GM19351 (cell line): ENCODE data around the gene CPSF4L.

Experiments used
- ATAC-seq: cut with Tn5 transposase; IDR thresholded peaks from one replicate; pipeline ENCODE4 v1.9.1; 2021; ENCODE audit warnings: mild to moderate bottlenecking, moderate library complexity; ENCODE audit not compliant: unreplicated experiment

Gene CPSF4L

GRCh38 chr17:73290399-73291259, 28.9 kb upstream of the CPSF4L start:
- ATAC-seq: peak; percentile 40

GRCh38 chr17:73289549-73290254, 28.0 kb upstream of the CPSF4L start:
- no peak for ATAC-seq

GRCh38 chr17:73288534-73289302, 27.0 kb upstream of the CPSF4L start:
- no peak for ATAC-seq

GRCh38 chr17:73286863-73287296, 25.2 kb upstream of the CPSF4L start:
- no peak for ATAC-seq

- no peak for ATAC-seq
Measured at GRCh38 chr17:73285916-73286862, 24.5 kb upstream of the CPSF4L start.

GRCh38 chr17:73285603-73285908, 23.9 kb upstream of the CPSF4L start:
- ATAC-seq: no peak

GRCh38 chr17:73284906-73285602, 23.4 kb upstream of the CPSF4L start:
- no peak for ATAC-seq

- ATAC-seq: no peak
Measured at GRCh38 chr17:73284354-73284753, 22.7 kb upstream of the CPSF4L start.

GRCh38 chr17:73283841-73284282, 22.2 kb upstream of the CPSF4L start:
- no peak for ATAC-seq

GRCh38 chr17:73283250-73283649, 21.6 kb upstream of the CPSF4L start:
- ATAC-seq: no peak

- no peak for ATAC-seq
Measured at GRCh38 chr17:73282629-73283028, 20.9 kb upstream of the CPSF4L start.

GRCh38 chr17:73281928-73282327, 20.2 kb upstream of the CPSF4L start:
- ATAC-seq: peak; percentile 95

- ATAC-seq: no peak
Measured at GRCh38 chr17:73280191-73280590, 18.5 kb upstream of the CPSF4L start.

- no peak for ATAC-seq
Measured at GRCh38 chr17:73279704-73280103, 18.0 kb upstream of the CPSF4L start.

- no peak for ATAC-seq
Measured at GRCh38 chr17:73278465-73279453, 17.1 kb upstream of the CPSF4L start.

- ATAC-seq: no peak
Measured at GRCh38 chr17:73278049-73278464, 16.4 kb upstream of the CPSF4L start.

- ATAC-seq: no peak
Measured at GRCh38 chr17:73274490-73274889, 12.8 kb upstream of the CPSF4L start.

GRCh38 chr17:73272906-73273218, 11.2 kb upstream of the CPSF4L start:
- ATAC-seq: no peak

- ATAC-seq: peak; percentile 99
Measured at GRCh38 chr17:73271072-73271471, 9.4 kb upstream of the CPSF4L start.
